H9 (cell line): ENCODE results near the gene CYTIP. TPM values are rescaled to one million over a fixed set of nuclear protein-coding genes. Genes with fewer than 3 reads are reported as not detected.

Experiments used
- DNase-seq: peaks from one replicate; pipeline ENCODE4 v3.0.0-alpha.2; 2017
- H2AFZ ChIP-seq: one replicate; pipeline ENCODE4 v1.6.1; 2013; ENCODE audit warnings: mild to moderate bottlenecking, low read length, control low read depth, moderate library complexity
- H2AK5ac ChIP-seq: 2 replicates; pipeline ENCODE4 v1.6.1; 2013; ENCODE audit warnings: low read length, control low read depth, mixed read lengths; ENCODE audit not compliant: insufficient read length
- H2BK120ac ChIP-seq: one replicate; pipeline ENCODE4 v1.6.1; 2013; ENCODE audit warnings: low read depth, mild to moderate bottlenecking, low read length, control low read depth, inconsistent platforms; ENCODE audit not compliant: poor library complexity, severe bottlenecking
- H2BK12ac ChIP-seq: 2 replicates; pipeline ENCODE4 v1.6.1; 2013; ENCODE audit warnings: low read length, control low read depth, mixed read lengths, low read depth; ENCODE audit not compliant: insufficient read length
- H2BK15ac ChIP-seq: 2 replicates; pipeline ENCODE4 v1.6.1; 2013; ENCODE audit warnings: low read depth, low read length, control low read depth
- H2BK20ac ChIP-seq: one replicate; pipeline ENCODE4 v1.6.1; 2013; ENCODE audit warnings: low read depth, mild to moderate bottlenecking, low read length, control low read depth, inconsistent platforms; ENCODE audit not compliant: poor library complexity, severe bottlenecking
- H2BK5ac ChIP-seq: 2 replicates; pipeline ENCODE4 v1.6.1; 2013; ENCODE audit warnings: low read length, control low read depth, mixed read lengths; ENCODE audit not compliant: insufficient read length
- H3K14ac ChIP-seq: 2 replicates; pipeline ENCODE4 v1.6.1; 2013; ENCODE audit warnings: low read length, control low read depth; ENCODE audit not compliant: insufficient read depth
- H3K18ac ChIP-seq: 2 replicates; pipeline ENCODE4 v1.6.1; 2013; ENCODE audit warnings: low read depth, mild to moderate bottlenecking, mixed read lengths, low read length, control low read depth; ENCODE audit not compliant: insufficient read length
- H3K23ac ChIP-seq: 2 replicates; pipeline ENCODE4 v1.6.1; 2013; ENCODE audit warnings: low read length, control low read depth, mixed read lengths, low read depth; ENCODE audit not compliant: insufficient read length
- H3K23me2 ChIP-seq: 2 replicates; pipeline ENCODE4 v1.6.1; 2013; ENCODE audit warnings: low read depth, mild to moderate bottlenecking, mixed read lengths, low read length, control low read depth; ENCODE audit not compliant: insufficient read length, poor library complexity, severe bottlenecking
- H3K27ac ChIP-seq: 2 replicates; pipeline ENCODE4 v1.5.1; 2013; ENCODE audit warnings: low read length, control low read depth, mixed read lengths, low read depth; ENCODE audit not compliant: insufficient read length
- H3K27me3 ChIP-seq: 2 replicates; pipeline ENCODE4 v1.6.1; 2013; ENCODE audit warnings: low read length, control low read depth, inconsistent platforms; ENCODE audit not compliant: insufficient read depth
- H3K4ac ChIP-seq: 2 replicates; pipeline ENCODE4 v1.6.1; 2013; ENCODE audit warnings: low read depth, mild to moderate bottlenecking, control low read depth, inconsistent platforms, low read length, moderate library complexity
- H3K4me1 ChIP-seq: 2 replicates; pipeline ENCODE4 v1.6.1; 2013; ENCODE audit warnings: low read length, control low read depth, inconsistent platforms; ENCODE audit not compliant: insufficient read depth
- H3K4me2 ChIP-seq: 2 replicates; pipeline ENCODE4 v1.6.1; 2013; ENCODE audit warnings: low read length, control low read depth, mixed read lengths; ENCODE audit not compliant: insufficient read length, insufficient read depth
- H3K56ac ChIP-seq: 2 replicates; pipeline ENCODE4 v1.6.1; 2013; ENCODE audit warnings: low read depth, mild to moderate bottlenecking, mixed read lengths, low read length, control low read depth; ENCODE audit not compliant: insufficient read length
- H3K79me1 ChIP-seq: 2 replicates; pipeline ENCODE4 v1.6.1; 2013; ENCODE audit warnings: low read depth, mild to moderate bottlenecking, moderate library complexity, low read length, control low read depth, inconsistent platforms; ENCODE audit not compliant: insufficient read depth, poor library complexity, severe bottlenecking
- H3K79me2 ChIP-seq: 2 replicates; pipeline ENCODE4 v1.6.1; 2013; ENCODE audit warnings: low read length, control low read depth, inconsistent platforms; ENCODE audit not compliant: insufficient read depth
- H3K9ac ChIP-seq: 2 replicates; pipeline ENCODE4 v1.6.1; 2013; ENCODE audit warnings: low read length, control low read depth, mixed read lengths; ENCODE audit not compliant: insufficient read length; ENCODE audit errors: extremely low read depth
- H3K9me3 ChIP-seq: one replicate; pipeline ENCODE4 v1.6.1; 2013; ENCODE audit warnings: low read depth, low read length, inconsistent platforms; ENCODE audit not compliant: control insufficient read depth
- H3T11ph ChIP-seq: one replicate; pipeline ENCODE4 v1.6.1; 2013; ENCODE audit warnings: mild to moderate bottlenecking, low read length, control low read depth, inconsistent platforms
- H4K20me1 ChIP-seq: one replicate; pipeline ENCODE4 v1.6.1; 2013; ENCODE audit not compliant: control insufficient read depth, insufficient read length, insufficient read depth
- H4K5ac ChIP-seq: 2 replicates; pipeline ENCODE4 v1.6.1; 2013; ENCODE audit warnings: low read depth, mild to moderate bottlenecking, mixed read lengths, low read length, control low read depth; ENCODE audit not compliant: insufficient read length
- H4K8ac ChIP-seq: replicated peaks from 2 replicates; pipeline ENCODE4 v1.6.1; 2013; ENCODE audit warnings: low read length, control low read depth, mixed read lengths, low read depth; ENCODE audit not compliant: insufficient read length
- H4K91ac ChIP-seq: 2 replicates; pipeline ENCODE4 v1.6.1; 2013; ENCODE audit warnings: low read depth, mild to moderate bottlenecking, moderate library complexity, mixed read lengths, low read length, control low read depth; ENCODE audit not compliant: insufficient read length
- H3K27ac Mint-ChIP-seq, 3 experiments: 2 replicates in 2 of 3; 3 replicates in 1 of 3; pipeline ENCODE4 v1.8.0; 2020 to 2021; ENCODE audit warnings: mixed read lengths in 3 of 3, mild to moderate bottlenecking in 1 of 3, moderate library complexity in 1 of 3
- H3K27me3 Mint-ChIP-seq: 2 replicates; pipeline ENCODE4 v1.8.0; 2021; ENCODE audit warnings: low read depth, mild to moderate bottlenecking, moderate library complexity, mixed read lengths
- H3K36me3 Mint-ChIP-seq, 3 experiments: 2 replicates in 2 of 3; 3 replicates in 1 of 3; pipeline ENCODE4 v1.8.0; 2020 to 2021; ENCODE audit warnings: low read depth in 3 of 3, mixed read lengths in 3 of 3; ENCODE audit not compliant: insufficient read depth in 1 of 3
- H3K4me1 Mint-ChIP-seq, 2 experiments: 2 replicates each; pipeline ENCODE4 v1.8.0; 2020; ENCODE audit warnings: mixed read lengths in 2 of 2
- H3K4me3 Mint-ChIP-seq, 2 experiments: 2 replicates in 1 of 2; 3 replicates in 1 of 2; pipeline ENCODE4 v1.8.0; 2020 to 2021; ENCODE audit warnings: mild to moderate bottlenecking in 2 of 2, mixed read lengths in 2 of 2, moderate library complexity in 1 of 2
- H3K9me3 Mint-ChIP-seq, 2 experiments: 2 replicates in 1 of 2; 3 replicates in 1 of 2; pipeline ENCODE4 v1.8.0; 2020; ENCODE audit warnings: mild to moderate bottlenecking in 2 of 2, mixed read lengths in 2 of 2, moderate library complexity in 1 of 2
- CTCF ChIP-seq: fragments of 200-600 bp; sonication (generic); conservative IDR thresholded peaks from 3 replicates; pipeline ENCODE4 v1.8.0; 2021; ENCODE audit warnings: antibody characterized with exemption, mild to moderate bottlenecking
- WGBS: extraction: QIAGEN DNeasy Blood & Tissue Kit; methylation state at CpG from one replicate; pipeline ENCODE4 v1.1.7; 2013; ENCODE audit warnings: missing lambda C conversion rate, low lambda C conversion rate, mixed read lengths; ENCODE audit not compliant: insufficient read length; ENCODE audit errors: extremely low coverage; 5-methylcytosine and 5-hydroxymethylcytosine counted together
- total RNA-seq: library from RNA; stranded (reverse); gene quantifications from 2 replicates; pipeline ENCODE4 v1.2.1, GENCODE V29; 2021

CYTIP gene
- total RNA-seq, 1 experiment from 2014 or later = 0.28 TPM

GRCh38 chr2:157459486-157459885 lies 15.6 kb upstream of the CYTIP start:
- Histone ChIP-seq H2AFZ (no peak overlapping the region), H3K23ac (no peak overlapping the region), H3K23me2 (no peaks in the 10 kb centered on the region), H2BK5ac (no peak overlapping the region), H3K79me1 (no peaks in the 10 kb centered on the region), H3K4ac (no peak overlapping the region), H4K91ac (no peak overlapping the region), H3K14ac (no peak overlapping the region), H3K9ac (no peak overlapping the region), H3K9me3 (no peaks in the 10 kb centered on the region), H4K8ac (no peak overlapping the region), H3K18ac (no peak overlapping the region), H2AK5ac (no peak overlapping the region), H4K20me1 (no peaks in the 10 kb centered on the region), H3K56ac (no peak overlapping the region), H3K27ac (no peak overlapping the region), H3K4me2 (no peak overlapping the region), H2BK12ac (no peak overlapping the region), H2BK120ac (no peak overlapping the region), H3K4me1 (no peaks in the 10 kb centered on the region), H3K79me2 (no peaks in the 10 kb centered on the region), H3T11ph (no peak overlapping the region), H4K5ac (no peak overlapping the region), H3K27me3 (no peaks in the 10 kb centered on the region), H2BK15ac (no peak overlapping the region), H2BK20ac (no peak overlapping the region)
- Mint-ChIP-seq H3K4me3 (no peak overlapping the region), H3K4me1 (peaks cover 18% of the 10 kb centered on the region in 2 experiments), H3K36me3 (no peaks in the 10 kb centered on the region), H3K27ac (peak overlapping the region in 1 of 3 experiments; percentile 22; a peak in 1 of 7 replicates), H3K9me3 (no peaks in the 10 kb centered on the region), H3K27me3 (no peaks in the 10 kb centered on the region)
- DNase-seq = no peak
- no peak for TF ChIP-seq CTCF
- WGBS = no CpG with 5 or more reads among the region's 6 CpGs
